Suprapubic skin (tissue), 4 donors: ENCODE results near the gene SPDL1.
"Not testable (repeated sequence)": the region's sequence is repeated elsewhere in the genome, so short reads cannot be mapped to it uniquely, and the experiment has no call there.

Experiments used
- EP300 ChIP-seq: sonication (generic); formaldehyde crosslinking; IDR thresholded peaks from one replicate; pipeline ENCODE4 v1.6.1; 2017; ENCODE audit warnings: antibody characterized with exemption
- POLR2AphosphoS5 ChIP-seq, 3 donors: sonication (generic); formaldehyde crosslinking; IDR thresholded peaks; one replicate each; pipeline ENCODE4 v1.6.1; 2017; ENCODE audit warnings: antibody characterized with exemption in 3 of 3
- TF ChIP-seq, protein P1 (sequence below), 2 donors: fragments of 200-600 bp in 1 of 2; fragments of 450-650 bp in 1 of 2; sonication (generic) in 1 of 2; IDR thresholded peaks; one replicate each; pipeline ENCODE4 v1.5.1; 2016 to 2019; ENCODE audit warnings: antibody characterized with exemption in 2 of 2, mild to moderate bottlenecking in 1 of 2, moderate library complexity in 1 of 2

GRCh38 chr5:169624307-169624706, 40.7 kb downstream of the SPDL1 start:
- not testable (repeated sequence) for TF ChIP-seq EP300; POLR2AphosphoS5 (IDR thresholded peaks at IDR 0.05)
- TF ChIP-seq, protein P1, sequence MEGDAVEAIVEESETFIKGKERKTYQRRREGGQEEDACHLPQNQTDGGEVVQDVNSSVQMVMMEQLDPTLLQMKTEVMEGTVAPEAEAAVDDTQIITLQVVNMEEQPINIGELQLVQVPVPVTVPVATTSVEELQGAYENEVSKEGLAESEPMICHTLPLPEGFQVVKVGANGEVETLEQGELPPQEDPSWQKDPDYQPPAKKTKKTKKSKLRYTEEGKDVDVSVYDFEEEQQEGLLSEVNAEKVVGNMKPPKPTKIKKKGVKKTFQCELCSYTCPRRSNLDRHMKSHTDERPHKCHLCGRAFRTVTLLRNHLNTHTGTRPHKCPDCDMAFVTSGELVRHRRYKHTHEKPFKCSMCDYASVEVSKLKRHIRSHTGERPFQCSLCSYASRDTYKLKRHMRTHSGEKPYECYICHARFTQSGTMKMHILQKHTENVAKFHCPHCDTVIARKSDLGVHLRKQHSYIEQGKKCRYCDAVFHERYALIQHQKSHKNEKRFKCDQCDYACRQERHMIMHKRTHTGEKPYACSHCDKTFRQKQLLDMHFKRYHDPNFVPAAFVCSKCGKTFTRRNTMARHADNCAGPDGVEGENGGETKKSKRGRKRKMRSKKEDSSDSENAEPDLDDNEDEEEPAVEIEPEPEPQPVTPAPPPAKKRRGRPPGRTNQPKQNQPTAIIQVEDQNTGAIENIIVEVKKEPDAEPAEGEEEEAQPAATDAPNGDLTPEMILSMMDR (IDR thresholded peaks at IDR 0.05): not testable (repeated sequence)
